Measurements from ENCODE around the gene QRICH2.
A peak's percentile ranks its signal among the peaks of the same experiment; 100 is the strongest.
"Not testable (repeated sequence)": the region's sequence is repeated elsewhere in the genome, so short reads cannot be mapped to it uniquely, and the experiment has no call there.

QRICH2 gene

GRCh38 chr17:76238847-76239537 is 69.1 kb downstream of the QRICH2 start:
- Histone ChIP-seq H3K4me3 (no peak overlapping the region), H3K27ac (peak overlapping the region in 1 of 21 experiments; percentile 43)

GRCh38 chr17:76237859-76238313 is 70.2 kb downstream of the QRICH2 start:
- Histone ChIP-seq H3K27ac (no peak overlapping the region), H3K4me3 (no peak overlapping the region)

- Histone ChIP-seq H3K4me3 (no peak overlapping the region), H3K27ac (no peak overlapping the region)
These were observed 71.5 kb downstream of the QRICH2 start for GRCh38 chr17:76236603-76237002.

- no peak overlapping the region for H3K4me3 ChIP-seq
These were observed 72.2 kb downstream of the QRICH2 start for GRCh38 chr17:76235883-76236282.

GRCh38 chr17:76234354-76234679 is 73.8 kb downstream of the QRICH2 start:
- Histone ChIP-seq H3K4me3 (no peak overlapping the region), H3K27ac (no peak overlapping the region)

More at GRCh38 chr17:76235883-76236282, 72.2 kb downstream of the QRICH2 start:
- H3K27ac ChIP-seq = no peak overlapping the region

- H3K27ac ChIP-seq = no peak overlapping the region
- no peak overlapping the region for H3K4me3 ChIP-seq
These were observed 74.3 kb downstream of the QRICH2 start for GRCh38 chr17:76233588-76234353.

- H3K4me3 ChIP-seq = no peak overlapping the region
- H3K27ac ChIP-seq = no peak overlapping the region
These were observed 75.7 kb downstream of the QRICH2 start for GRCh38 chr17:76232342-76232741.

- H3K4me3 ChIP-seq, H3K27ac ChIP-seq: not testable (repeated sequence)
These were observed 81.3 kb downstream of the QRICH2 start for GRCh38 chr17:76226749-76227148.

GRCh38 chr17:76225373-76226086 is 82.5 kb downstream of the QRICH2 start:
- H3K4me3 ChIP-seq = not testable (repeated sequence)

More at GRCh38 chr17:76225373-76226086, 82.5 kb downstream of the QRICH2 start:
- H3K27ac ChIP-seq = not testable (repeated sequence)

Data from skin epidermis (tissue), 12 donors.